Lower leg skin (tissue), 3 donors: ENCODE results near the gene ZNF385B.

ENCODE experiments used
- POLR2A ChIP-seq, 2 donors: fragments of 450-650 bp; IDR thresholded peaks; one replicate each; pipeline ENCODE4 v1.6.1; 2016 to 2017; ENCODE audit warnings: antibody characterized with exemption in 2 of 2, mild to moderate bottlenecking in 1 of 2, moderate library complexity in 1 of 2
- TF ChIP-seq, protein P1 (sequence below), 3 donors: fragments of 450-650 bp; IDR thresholded peaks; one replicate each; pipeline ENCODE4 v1.5.1; 2016; ENCODE audit warnings: antibody characterized with exemption in 3 of 3, mild to moderate bottlenecking in 3 of 3, moderate library complexity in 2 of 3

DNA sequence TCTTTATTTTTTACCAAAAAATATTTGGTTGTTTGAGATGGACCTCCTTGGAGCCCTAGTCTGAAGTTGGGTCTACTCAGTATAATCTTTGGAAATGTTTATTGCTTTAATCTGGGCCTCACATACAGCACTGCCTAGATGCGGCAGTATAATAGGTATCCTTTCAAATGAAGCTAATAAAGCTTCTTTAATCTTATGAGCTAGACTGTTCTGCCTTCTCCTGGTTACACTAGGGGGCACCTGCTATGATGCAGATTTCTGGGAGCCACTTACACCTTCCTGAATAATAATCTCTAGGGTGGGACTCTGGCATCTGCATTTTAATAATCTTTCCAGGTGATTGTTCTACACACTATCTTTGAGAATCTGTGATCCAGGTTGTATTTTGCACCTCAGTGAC lies 427.1 kb downstream of the ZNF385B start:
- TF ChIP-seq, protein P1, sequence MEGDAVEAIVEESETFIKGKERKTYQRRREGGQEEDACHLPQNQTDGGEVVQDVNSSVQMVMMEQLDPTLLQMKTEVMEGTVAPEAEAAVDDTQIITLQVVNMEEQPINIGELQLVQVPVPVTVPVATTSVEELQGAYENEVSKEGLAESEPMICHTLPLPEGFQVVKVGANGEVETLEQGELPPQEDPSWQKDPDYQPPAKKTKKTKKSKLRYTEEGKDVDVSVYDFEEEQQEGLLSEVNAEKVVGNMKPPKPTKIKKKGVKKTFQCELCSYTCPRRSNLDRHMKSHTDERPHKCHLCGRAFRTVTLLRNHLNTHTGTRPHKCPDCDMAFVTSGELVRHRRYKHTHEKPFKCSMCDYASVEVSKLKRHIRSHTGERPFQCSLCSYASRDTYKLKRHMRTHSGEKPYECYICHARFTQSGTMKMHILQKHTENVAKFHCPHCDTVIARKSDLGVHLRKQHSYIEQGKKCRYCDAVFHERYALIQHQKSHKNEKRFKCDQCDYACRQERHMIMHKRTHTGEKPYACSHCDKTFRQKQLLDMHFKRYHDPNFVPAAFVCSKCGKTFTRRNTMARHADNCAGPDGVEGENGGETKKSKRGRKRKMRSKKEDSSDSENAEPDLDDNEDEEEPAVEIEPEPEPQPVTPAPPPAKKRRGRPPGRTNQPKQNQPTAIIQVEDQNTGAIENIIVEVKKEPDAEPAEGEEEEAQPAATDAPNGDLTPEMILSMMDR (IDR thresholded peaks at IDR 0.05): no peak
- no peak for TF ChIP-seq POLR2A (IDR thresholded peaks at IDR 0.05)
